Neural cell (in vitro differentiated cells): ENCODE data around the gene GOLGA2.
"Not testable (repeated sequence)": the region's sequence is repeated elsewhere in the genome, so short reads cannot be mapped to it uniquely, and the experiment has no call there.

Source experiments
- CTCF ChIP-seq: fragments of 450-650 bp; IDR thresholded peaks from 2 replicates; pipeline ENCODE4 v1.5.1; 2014; ENCODE audit warnings: antibody characterized with exemption, mild to moderate bottlenecking, moderate library complexity; ENCODE audit not compliant: poor library complexity, severe bottlenecking
- EP300 ChIP-seq: fragments of 450-650 bp; conservative IDR thresholded peaks from 2 replicates; pipeline ENCODE4 v1.6.1; 2014; ENCODE audit warnings: antibody characterized with exemption, mild to moderate bottlenecking, moderate library complexity; ENCODE audit not compliant: poor library complexity, severe bottlenecking
- REST ChIP-seq: IDR thresholded peaks from 2 replicates; pipeline ENCODE4 v1.6.1; 2012; ENCODE audit warnings: borderline replicate concordance
- SMC3 ChIP-seq: fragments of 450-650 bp; conservative IDR thresholded peaks from 2 replicates; pipeline ENCODE4 v1.6.1; 2014; ENCODE audit warnings: antibody characterized with exemption, mild to moderate bottlenecking, moderate library complexity; ENCODE audit not compliant: poor library complexity
- TAF1 ChIP-seq: IDR thresholded peaks from 2 replicates; pipeline ENCODE4 v1.6.1; 2012; ENCODE audit warnings: low read depth

GRCh38 chr9:128230897-128231296 lies 44.9 kb downstream of the GOLGA2 start:
- not testable (repeated sequence) for TF ChIP-seq CTCF, REST, TAF1, EP300, SMC3
